IPS DF 4.7 (cell line): ENCODE results near the gene RIBC2.
A peak's percentile ranks its signal among the peaks of the same experiment; 100 is the strongest.
"Not testable (repeated sequence)": the region's sequence is repeated elsewhere in the genome, so short reads cannot be mapped to it uniquely, and the experiment has no call there.

ENCODE experiments used
- DNase-seq: peaks from one replicate; pipeline ENCODE4 v3.0.0-alpha.2; 2013; ENCODE audit warnings: low spot score; ENCODE audit errors: extremely low read depth

The RIBC2 gene

GRCh38 chr22:45448431-45448830, 34.9 kb downstream of the RIBC2 start:
- no peak for DNase-seq

- not testable (repeated sequence) for DNase-seq
Observed at GRCh38 chr22:45449442-45449841, 35.9 kb downstream of the RIBC2 start.

GRCh38 chr22:45450101-45450785, 36.8 kb downstream of the RIBC2 start:
- no peak for DNase-seq

GRCh38 chr22:45450921-45451651, 37.6 kb downstream of the RIBC2 start:
- DNase-seq, result no peak

GRCh38 chr22:45451972-45452371, 38.5 kb downstream of the RIBC2 start:
- DNase-seq, result no peak

- DNase-seq, result no peak
Observed at GRCh38 chr22:45452565-45453379, 39.3 kb downstream of the RIBC2 start.

GRCh38 chr22:45453764-45454163, 40.3 kb downstream of the RIBC2 start:
- DNase-seq, result no peak

- no peak for DNase-seq
Observed at GRCh38 chr22:45454275-45454674, 40.8 kb downstream of the RIBC2 start.

GRCh38 chr22:45455212-45455611, 41.7 kb downstream of the RIBC2 start:
- no peak for DNase-seq

- DNase-seq, result no peak
Observed at GRCh38 chr22:45455621-45456020, 42.1 kb downstream of the RIBC2 start.

GRCh38 chr22:45456811-45457210, 43.3 kb downstream of the RIBC2 start:
- DNase-seq, result no peak

GRCh38 chr22:45458532-45458931, 45.0 kb downstream of the RIBC2 start:
- no peak for DNase-seq

- no peak for DNase-seq
Observed at GRCh38 chr22:45459235-45459634, 45.7 kb downstream of the RIBC2 start.

- DNase-seq, result no peak
Observed at GRCh38 chr22:45460288-45461109, 47.0 kb downstream of the RIBC2 start.

GRCh38 chr22:45462034-45462655, 48.7 kb downstream of the RIBC2 start:
- peak; percentile 14 for DNase-seq

GRCh38 chr22:45463691-45464090, 50.2 kb downstream of the RIBC2 start:
- not testable (repeated sequence) for DNase-seq

- no peak for DNase-seq
Observed at GRCh38 chr22:45465633-45466032, 52.1 kb downstream of the RIBC2 start.

- no peak for DNase-seq
Observed at GRCh38 chr22:45468872-45469271, 55.4 kb downstream of the RIBC2 start.

- no peak for DNase-seq
Observed at GRCh38 chr22:45469281-45470073, 56.0 kb downstream of the RIBC2 start.

- DNase-seq, result no peak
Observed at GRCh38 chr22:45470871-45471270, 57.4 kb downstream of the RIBC2 start.
